Neuronal stem cell (in vitro differentiated cells): ENCODE data around the gene CCHCR1.

Source experiments
- DNase-seq: peaks from one replicate; pipeline ENCODE4 v3.0.0-alpha.2; 2013; ENCODE audit warnings: low spot score
- H2AFZ ChIP-seq: one replicate; pipeline ENCODE4 v1.6.1; 2013; ENCODE audit warnings: mild to moderate bottlenecking, low read length, inconsistent platforms
- H2AK5ac ChIP-seq: 2 replicates; pipeline ENCODE4 v1.6.1; 2013; ENCODE audit warnings: low read depth, mild to moderate bottlenecking, inconsistent platforms, low read length, moderate library complexity, mixed read lengths
- H2BK120ac ChIP-seq: 2 replicates; pipeline ENCODE4 v1.6.1; 2013; ENCODE audit warnings: low read depth, mild to moderate bottlenecking, inconsistent platforms, low read length, moderate library complexity, mixed read lengths
- H2BK12ac ChIP-seq: one replicate; pipeline ENCODE4 v1.6.1; 2013; ENCODE audit warnings: low read length, inconsistent platforms
- H2BK15ac ChIP-seq: 2 replicates; pipeline ENCODE4 v1.6.1; 2013; ENCODE audit warnings: mild to moderate bottlenecking, low read length, inconsistent platforms, mixed read lengths
- H2BK5ac ChIP-seq: one replicate; pipeline ENCODE4 v1.6.1; 2013; ENCODE audit warnings: inconsistent platforms, mild to moderate bottlenecking, low read length, moderate library complexity
- H3K14ac ChIP-seq: one replicate; pipeline ENCODE4 v1.6.1; 2013; ENCODE audit warnings: low read length, inconsistent platforms
- H3K18ac ChIP-seq: 2 replicates; pipeline ENCODE4 v1.6.1; 2013; ENCODE audit warnings: low read length, inconsistent platforms
- H3K23ac ChIP-seq: 2 replicates; pipeline ENCODE4 v1.6.1; 2013; ENCODE audit warnings: low read depth, mild to moderate bottlenecking, mixed read lengths, low read length, inconsistent platforms; ENCODE audit not compliant: poor library complexity
- H3K27ac ChIP-seq: replicated peaks from 3 replicates; pipeline ENCODE4 v1.5.1; 2013; ENCODE audit warnings: low read length, inconsistent platforms
- H3K27me3 ChIP-seq, 3 experiments: 2 replicates each; pipeline ENCODE4 v1.6.1; 2013; ENCODE audit warnings: low read length in 3 of 3, mild to moderate bottlenecking in 2 of 3, inconsistent platforms in 1 of 3, low read depth in 1 of 3, mixed read lengths in 1 of 3, moderate library complexity in 1 of 3; ENCODE audit not compliant: control insufficient read depth in 3 of 3, insufficient read depth in 3 of 3
- H3K36me3 ChIP-seq, 2 donors: replicated peaks in 1 of 2; 2 replicates each; pipeline ENCODE4 v1.6.1; 2013; ENCODE audit warnings: low read length in 2 of 2; ENCODE audit not compliant: control insufficient read depth in 2 of 2, insufficient read depth in 2 of 2
- H3K4ac ChIP-seq: 2 replicates; pipeline ENCODE4 v1.6.1; 2013; ENCODE audit warnings: inconsistent platforms, mild to moderate bottlenecking, low read length, moderate library complexity
- H3K4me1 ChIP-seq, 2 donors: 1 replicate in 1 of 2; 2 replicates in 1 of 2; pipeline ENCODE4 v1.6.1; 2013; ENCODE audit warnings: low read length in 2 of 2, low read depth in 1 of 2; ENCODE audit not compliant: control insufficient read depth in 2 of 2, insufficient read depth in 1 of 2
- H3K4me2 ChIP-seq: one replicate; pipeline ENCODE4 v1.6.1; 2013; ENCODE audit warnings: mild to moderate bottlenecking, low read length, inconsistent platforms; ENCODE audit not compliant: insufficient read depth, poor library complexity, severe bottlenecking
- H3K4me3 ChIP-seq, 2 donors: 2 replicates each; pipeline ENCODE4 v1.5.1; 2013; ENCODE audit warnings: low read length in 2 of 2, mild to moderate bottlenecking in 2 of 2, inconsistent platforms in 1 of 2, moderate library complexity in 1 of 2
- H3K79me1 ChIP-seq: one replicate; pipeline ENCODE4 v1.6.1; 2013; ENCODE audit warnings: low read depth, mild to moderate bottlenecking, inconsistent platforms, low read length, moderate library complexity
- H3K9ac ChIP-seq: one replicate; pipeline ENCODE4 v1.6.1; 2013; ENCODE audit warnings: mild to moderate bottlenecking, low read depth, low read length, inconsistent platforms; ENCODE audit not compliant: poor library complexity
- H3K9me3 ChIP-seq, 2 donors: replicated peaks in 1 of 2; 2 replicates each; pipeline versions ENCODE3 to v1.6.1; 2013; ENCODE audit warnings: low read length in 2 of 2, mild to moderate bottlenecking in 2 of 2, inconsistent platforms in 1 of 2, low read depth in 1 of 2, mixed read lengths in 1 of 2, moderate library complexity in 1 of 2; ENCODE audit not compliant: control insufficient read depth in 2 of 2, insufficient read depth in 1 of 2
- H4K8ac ChIP-seq: one replicate; pipeline ENCODE4 v1.6.1; 2013; ENCODE audit warnings: low read depth, mild to moderate bottlenecking, inconsistent platforms, low read length, moderate library complexity
- H4K91ac ChIP-seq: one replicate; pipeline ENCODE4 v1.6.1; 2013; ENCODE audit warnings: low read length, low read depth, mild to moderate bottlenecking, inconsistent platforms; ENCODE audit not compliant: poor library complexity
- WGBS, 2 donors: extraction: QIAGEN DNeasy Blood & Tissue Kit; methylation state at CpG; one replicate each; pipeline ENCODE4 v1.1.7; 2013; ENCODE audit warnings: missing lambda C conversion rate in 2 of 2, mixed read lengths in 1 of 2; ENCODE audit not compliant: insufficient read length in 2 of 2, insufficient replicate concordance in 1 of 2; ENCODE audit errors: extremely low coverage in 2 of 2; 5-methylcytosine and 5-hydroxymethylcytosine counted together

Gene CCHCR1

GRCh38 chr6:31135710-31136109, 21.9 kb downstream of the CCHCR1 start:
- H3K9me3 ChIP-seq, result peaks cover 0 to 3% of the 10 kb centered on the region in 2 donors
- no CpG with 5 or more reads among the region's 10 CpGs for WGBS, 2 donors
- H3K4me3 ChIP-seq, result no peak overlapping the region
- no peak overlapping the region for H2AK5ac ChIP-seq
- no peaks in the 10 kb centered on the region for H3K27me3 ChIP-seq
- no peak for DNase-seq
- peaks cover 2 to 7% of the 10 kb centered on the region in 2 donors for H3K4me1 ChIP-seq
- H3K14ac ChIP-seq, result no peak overlapping the region
- H3K23ac ChIP-seq, result no peak overlapping the region
- no peak overlapping the region for H3K18ac ChIP-seq
- no peak overlapping the region for H3K4ac ChIP-seq
- no peak overlapping the region for H4K91ac ChIP-seq
- no peak overlapping the region for H2BK15ac ChIP-seq
- H3K4me2 ChIP-seq, result no peak overlapping the region
- H2BK12ac ChIP-seq, result no peak overlapping the region
- H3K9ac ChIP-seq, result no peak overlapping the region
- H2AFZ ChIP-seq, result no peak overlapping the region
- no peaks in the 10 kb centered on the region for H3K79me1 ChIP-seq
- no peak overlapping the region for H3K27ac ChIP-seq
- no peak overlapping the region for H4K8ac ChIP-seq
- no peak overlapping the region for H2BK120ac ChIP-seq
- H2BK5ac ChIP-seq, result no peak overlapping the region
- no peaks in the 10 kb centered on the region for H3K36me3 ChIP-seq

GRCh38 chr6:31132806-31133205, 24.8 kb downstream of the CCHCR1 start:
- no peak overlapping the region for H3K14ac ChIP-seq
- no peak overlapping the region for H4K91ac ChIP-seq
- no peak overlapping the region for H2BK5ac ChIP-seq
- H2AFZ ChIP-seq, result no peak overlapping the region
- peak overlapping the region; percentile 75 for H2AK5ac ChIP-seq
- no peaks in the 10 kb centered on the region for H3K9me3 ChIP-seq
- H3K18ac ChIP-seq, result peak overlapping the region; percentile 57
- no peak overlapping the region for H3K4me3 ChIP-seq
- no peak overlapping the region for H3K4ac ChIP-seq
- H3K36me3 ChIP-seq, result no peaks in the 10 kb centered on the region
- H2BK12ac ChIP-seq, result no peak overlapping the region
- no peak overlapping the region for H3K27ac ChIP-seq
- H3K23ac ChIP-seq, result no peak overlapping the region
- H3K79me1 ChIP-seq, result no peaks in the 10 kb centered on the region
- H2BK15ac ChIP-seq, result no peak overlapping the region
- no peak overlapping the region for H3K9ac ChIP-seq
- H4K8ac ChIP-seq, result no peak overlapping the region
- H3K27me3 ChIP-seq, result peaks cover 0 to 8% (median 0%) of the 10 kb centered on the region in 3 experiments
- H3K4me2 ChIP-seq, result no peak overlapping the region
- DNase-seq, result no peak
- no CpG with 5 or more reads among the region's 6 CpGs for WGBS, 2 donors
- H3K4me1 ChIP-seq, result peaks cover 0 to 2% of the 10 kb centered on the region in 2 donors
- H2BK120ac ChIP-seq, result no peak overlapping the region

GRCh38 chr6:31131595-31131994, 26.0 kb downstream of the CCHCR1 start:
- no peak overlapping the region for H3K23ac ChIP-seq

GRCh38 chr6:31130751-31131150, 26.9 kb downstream of the CCHCR1 start:
- Histone ChIP-seq H3K4me2 (no peak overlapping the region), H2BK5ac (no peak overlapping the region), H3K4ac (no peak overlapping the region), H3K14ac (no peak overlapping the region), H2BK15ac (no peak overlapping the region), H2AFZ (no peak overlapping the region), H3K9me3 (no peaks in the 10 kb centered on the region), H3K27ac (no peak overlapping the region), H3K36me3 (no peaks in the 10 kb centered on the region), H2AK5ac (no peak overlapping the region), H2BK120ac (no peak overlapping the region), H3K27me3 (peaks cover 0 to 9% (median 0%) of the 10 kb centered on the region in 3 experiments), H4K8ac (no peak overlapping the region), H3K4me1 (peaks cover 0 to 4% of the 10 kb centered on the region in 2 donors), H3K9ac (no peak overlapping the region), H3K4me3 (no peak overlapping the region), H4K91ac (no peak overlapping the region), H3K18ac (no peak overlapping the region), H3K79me1 (no peaks in the 10 kb centered on the region), H3K23ac (no peak overlapping the region), H2BK12ac (no peak overlapping the region)
- DNase-seq, result no peak
- no CpG with 5 or more reads among the region's 3 CpGs for WGBS, 2 donors

More at GRCh38 chr6:31131595-31131994, 26.0 kb downstream of the CCHCR1 start:
- Histone ChIP-seq H3K4me1 (peaks cover 0 to 2% of the 10 kb centered on the region in 2 donors), H3K14ac (no peak overlapping the region), H3K4ac (no peak overlapping the region), H3K79me1 (no peaks in the 10 kb centered on the region), H2BK12ac (no peak overlapping the region), H2AFZ (no peak overlapping the region), H3K27me3 (peaks cover 0 to 8% (median 0%) of the 10 kb centered on the region in 3 experiments), H2BK120ac (no peak overlapping the region), H3K4me2 (no peak overlapping the region), H3K27ac (no peak overlapping the region), H2BK15ac (no peak overlapping the region), H3K36me3 (no peaks in the 10 kb centered on the region), H4K8ac (no peak overlapping the region), H3K9me3 (no peaks in the 10 kb centered on the region), H3K18ac (no peak overlapping the region), H3K4me3 (no peak overlapping the region), H2BK5ac (no peak overlapping the region), H3K9ac (no peak overlapping the region), H2AK5ac (no peak overlapping the region), H4K91ac (no peak overlapping the region)
- WGBS, 2 donors, result no CpG with 5 or more reads among the region's 3 CpGs
- DNase-seq, result no peak
